ENCODE results near the gene CAMK4. TPM values are rescaled to one million over a fixed set of nuclear protein-coding genes. Genes with fewer than 3 reads are reported as not detected.

Gene CAMK4
- total and polyA plus RNA-seq, 4 donors, result 15.8 to 49.1 (median 25.0) TPM

GRCh38 chr5:111266491-111266890 is 42.3 kb downstream of the CAMK4 start:
- Histone ChIP-seq H3K4me1 (ENCODE audit: control insufficient read depth, insufficient read depth, low read length) (no peaks in the 10 kb centered on the region), H3K9me3 (ENCODE audit: control insufficient read depth, insufficient read depth, low read length) (no peaks in the 10 kb centered on the region), H3K36me3 (ENCODE audit: control insufficient read depth, insufficient read depth, low read length) (no peaks in the 10 kb centered on the region), H3K27me3 (ENCODE audit: control insufficient read depth, insufficient read depth, low read length) (no peaks in the 10 kb centered on the region), H3K4me3 (ENCODE audit: low read depth, low read length) (no peak overlapping the region), H3K27ac (ENCODE audit: low read depth, low read length) (no peak overlapping the region)
- DNase-seq (ENCODE audit: low read depth in 4 of 6, low spot score in 6 of 6), result no peak
- WGBS (ENCODE audit: insufficient coverage), result no CpG with 5 or more reads among the region's 2 CpGs

GRCh38 chr5:111268300-111268699 is 44.1 kb downstream of the CAMK4 start:
- no peaks in the 10 kb centered on the region for H3K9me3 ChIP-seq (ENCODE audit: control insufficient read depth, insufficient read depth, low read length)
- H3K4me3 ChIP-seq (ENCODE audit: low read depth, low read length), result no peak overlapping the region

GRCh38 chr5:111271885-111272284 is 47.7 kb downstream of the CAMK4 start:
- H3K27me3 ChIP-seq (ENCODE audit: control insufficient read depth, insufficient read depth, low read length), result no peaks in the 10 kb centered on the region
- H3K27ac ChIP-seq (ENCODE audit: low read depth, low read length), result no peak overlapping the region
- no CpG with 5 or more reads among the region's 3 CpGs for WGBS (ENCODE audit: insufficient coverage)
- H3K4me3 ChIP-seq (ENCODE audit: low read depth, low read length), result no peak overlapping the region
- no peaks in the 10 kb centered on the region for H3K36me3 ChIP-seq (ENCODE audit: control insufficient read depth, insufficient read depth, low read length)
- H3K9me3 ChIP-seq (ENCODE audit: control insufficient read depth, insufficient read depth, low read length), result no peaks in the 10 kb centered on the region
- no peak for DNase-seq (ENCODE audit: low read depth in 4 of 6, low spot score in 6 of 6)
- no peaks in the 10 kb centered on the region for H3K4me1 ChIP-seq (ENCODE audit: control insufficient read depth, insufficient read depth, low read length)

More at GRCh38 chr5:111268300-111268699, 44.1 kb downstream of the CAMK4 start:
- Histone ChIP-seq H3K4me1 (ENCODE audit: control insufficient read depth, insufficient read depth, low read length) (no peaks in the 10 kb centered on the region), H3K27me3 (ENCODE audit: control insufficient read depth, insufficient read depth, low read length) (no peaks in the 10 kb centered on the region), H3K36me3 (ENCODE audit: control insufficient read depth, insufficient read depth, low read length) (no peaks in the 10 kb centered on the region), H3K27ac (ENCODE audit: low read depth, low read length) (no peak overlapping the region)
- no peak for DNase-seq (ENCODE audit: low read depth in 4 of 6, low spot score in 6 of 6)

GRCh38 chr5:111277061-111277460 is 52.9 kb downstream of the CAMK4 start:
- no peak overlapping the region for H3K4me3 ChIP-seq (ENCODE audit: low read depth, low read length)
- no peaks in the 10 kb centered on the region for H3K4me1 ChIP-seq (ENCODE audit: control insufficient read depth, insufficient read depth, low read length)
- H3K27ac ChIP-seq (ENCODE audit: low read depth, low read length), result no peak overlapping the region
- H3K36me3 ChIP-seq (ENCODE audit: control insufficient read depth, insufficient read depth, low read length), result no peaks in the 10 kb centered on the region
- no CpG with 5 or more reads among the region's 2 CpGs for WGBS (ENCODE audit: insufficient coverage)
- no peak for DNase-seq (ENCODE audit: low read depth in 4 of 6, low spot score in 6 of 6)
- H3K9me3 ChIP-seq (ENCODE audit: control insufficient read depth, insufficient read depth, low read length), result no peaks in the 10 kb centered on the region
- no peaks in the 10 kb centered on the region for H3K27me3 ChIP-seq (ENCODE audit: control insufficient read depth, insufficient read depth, low read length)

GRCh38 chr5:111278858-111279504 is 54.8 kb downstream of the CAMK4 start:
- WGBS (ENCODE audit: insufficient coverage), result 33% methylated on average over 7 of the region's 12 CpGs
- no peaks in the 10 kb centered on the region for H3K4me1 ChIP-seq (ENCODE audit: control insufficient read depth, insufficient read depth, low read length)
- no peaks in the 10 kb centered on the region for H3K9me3 ChIP-seq (ENCODE audit: control insufficient read depth, insufficient read depth, low read length)
- H3K27me3 ChIP-seq (ENCODE audit: control insufficient read depth, insufficient read depth, low read length), result no peaks in the 10 kb centered on the region
- DNase-seq (ENCODE audit: low read depth in 4 of 6, low spot score in 6 of 6), result peak in 2 of 6 donors; percentile 17 to 38
- no peak overlapping the region for H3K27ac ChIP-seq (ENCODE audit: low read depth, low read length)
- no peak overlapping the region for H3K4me3 ChIP-seq (ENCODE audit: low read depth, low read length)
- H3K36me3 ChIP-seq (ENCODE audit: control insufficient read depth, insufficient read depth, low read length), result no peaks in the 10 kb centered on the region

GRCh38 chr5:111280282-111280951 is 56.2 kb downstream of the CAMK4 start:
- peak in 4 of 6 donors; percentile 13 to 76 (median 44) for DNase-seq (ENCODE audit: low read depth in 4 of 6, low spot score in 6 of 6)
- Histone ChIP-seq H3K27ac (ENCODE audit: low read depth, low read length) (no peak overlapping the region), H3K27me3 (ENCODE audit: control insufficient read depth, insufficient read depth, low read length) (no peaks in the 10 kb centered on the region), H3K36me3 (ENCODE audit: control insufficient read depth, insufficient read depth, low read length) (no peaks in the 10 kb centered on the region), H3K9me3 (ENCODE audit: control insufficient read depth, insufficient read depth, low read length) (no peaks in the 10 kb centered on the region), H3K4me3 (ENCODE audit: low read depth, low read length) (no peak overlapping the region), H3K4me1 (ENCODE audit: control insufficient read depth, insufficient read depth, low read length) (no peaks in the 10 kb centered on the region)
- 17% methylated on average over 1 of the region's 6 CpGs for WGBS (ENCODE audit: insufficient coverage)

GRCh38 chr5:111282798-111283197 is 58.6 kb downstream of the CAMK4 start:
- H3K27me3 ChIP-seq (ENCODE audit: control insufficient read depth, insufficient read depth, low read length), result no peaks in the 10 kb centered on the region
- H3K27ac ChIP-seq (ENCODE audit: low read depth, low read length), result no peak overlapping the region
- no peaks in the 10 kb centered on the region for H3K9me3 ChIP-seq (ENCODE audit: control insufficient read depth, insufficient read depth, low read length)
- DNase-seq (ENCODE audit: low read depth in 4 of 6, low spot score in 6 of 6), result no peak
- no CpG with 5 or more reads among the region's 3 CpGs for WGBS (ENCODE audit: insufficient coverage)
- H3K36me3 ChIP-seq (ENCODE audit: control insufficient read depth, insufficient read depth, low read length), result no peaks in the 10 kb centered on the region
- no peak overlapping the region for H3K4me3 ChIP-seq (ENCODE audit: low read depth, low read length)
- H3K4me1 ChIP-seq (ENCODE audit: control insufficient read depth, insufficient read depth, low read length), result no peaks in the 10 kb centered on the region

- Histone ChIP-seq H3K4me3 (ENCODE audit: low read depth, low read length) (no peak overlapping the region), H3K9me3 (ENCODE audit: control insufficient read depth, insufficient read depth, low read length) (no peaks in the 10 kb centered on the region), H3K36me3 (ENCODE audit: control insufficient read depth, insufficient read depth, low read length) (no peaks in the 10 kb centered on the region), H3K4me1 (ENCODE audit: control insufficient read depth, insufficient read depth, low read length) (no peaks in the 10 kb centered on the region), H3K27ac (ENCODE audit: low read depth, low read length) (no peak overlapping the region), H3K27me3 (ENCODE audit: control insufficient read depth, insufficient read depth, low read length) (no peaks in the 10 kb centered on the region)
- no CpG with 5 or more reads among the region's 2 CpGs for WGBS (ENCODE audit: insufficient coverage)
- peak in 1 of 6 donors; percentile 66 for DNase-seq (ENCODE audit: low read depth in 4 of 6, low spot score in 6 of 6)
Observed at GRCh38 chr5:111284825-111285224, 60.6 kb downstream of the CAMK4 start.

- Histone ChIP-seq H3K36me3 (ENCODE audit: control insufficient read depth, insufficient read depth, low read length) (no peaks in the 10 kb centered on the region), H3K9me3 (ENCODE audit: control insufficient read depth, insufficient read depth, low read length) (peaks cover 2% of the 10 kb centered on the region), H3K4me3 (ENCODE audit: low read depth, low read length) (no peak overlapping the region), H3K27ac (ENCODE audit: low read depth, low read length) (no peak overlapping the region), H3K4me1 (ENCODE audit: control insufficient read depth, insufficient read depth, low read length) (no peaks in the 10 kb centered on the region), H3K27me3 (ENCODE audit: control insufficient read depth, insufficient read depth, low read length) (no peaks in the 10 kb centered on the region)
- no peak for DNase-seq (ENCODE audit: low read depth in 4 of 6, low spot score in 6 of 6)
Observed at GRCh38 chr5:111294551-111294950, 70.4 kb downstream of the CAMK4 start.

- no peak for DNase-seq (ENCODE audit: low read depth in 4 of 6, low spot score in 6 of 6)
- Histone ChIP-seq H3K27ac (ENCODE audit: low read depth, low read length) (no peak overlapping the region), H3K9me3 (ENCODE audit: control insufficient read depth, insufficient read depth, low read length) (peaks cover 2% of the 10 kb centered on the region), H3K4me3 (ENCODE audit: low read depth, low read length) (no peak overlapping the region), H3K27me3 (ENCODE audit: control insufficient read depth, insufficient read depth, low read length) (no peaks in the 10 kb centered on the region), H3K4me1 (ENCODE audit: control insufficient read depth, insufficient read depth, low read length) (no peaks in the 10 kb centered on the region), H3K36me3 (ENCODE audit: control insufficient read depth, insufficient read depth, low read length) (no peaks in the 10 kb centered on the region)
- 100% methylated on average over 2 of the region's 3 CpGs for WGBS (ENCODE audit: insufficient coverage)
Observed at GRCh38 chr5:111295649-111296048, 71.5 kb downstream of the CAMK4 start.

Measured in spinal cord (tissue), 10 donors.